Measurements from ENCODE around the gene CFAP54.
"Not testable (repeated sequence)": the region's sequence is repeated elsewhere in the genome, so short reads cannot be mapped to it uniquely, and the experiment has no call there.

The CFAP54 gene

DNA sequence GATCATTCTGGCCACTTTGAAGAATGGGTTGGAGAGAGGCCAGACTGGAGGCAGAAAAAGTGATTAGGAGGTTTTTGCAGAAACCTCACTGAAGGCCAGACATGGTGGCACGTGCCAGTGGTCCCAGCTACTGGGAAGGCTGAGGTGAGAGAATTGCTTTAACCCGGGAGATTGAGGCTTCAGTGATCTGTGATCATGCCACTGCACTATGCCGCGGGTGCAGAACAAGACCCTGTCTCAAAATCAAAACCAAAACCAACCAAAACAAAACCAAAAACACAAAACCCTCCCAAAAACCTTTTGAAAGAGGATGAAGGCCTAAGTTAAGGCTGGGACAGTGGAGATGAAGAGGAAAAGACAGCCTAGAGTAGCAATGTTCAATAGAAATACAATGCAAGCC is 15.2 kb upstream of the CFAP54 start:
- Histone ChIP-seq H3K4me1 (ENCODE audit: control insufficient read depth in 2 of 2, insufficient read depth in 2 of 2, low read length in 2 of 2) (no peaks in the 10 kb centered on the region), H3K27ac (ENCODE audit: low read depth in 2 of 2, low read length in 2 of 2) (no peak overlapping the region), H3K27me3 (ENCODE audit: control insufficient read depth in 2 of 2, insufficient read depth in 2 of 2, low read length in 2 of 2) (no peaks in the 10 kb centered on the region)

DNA sequence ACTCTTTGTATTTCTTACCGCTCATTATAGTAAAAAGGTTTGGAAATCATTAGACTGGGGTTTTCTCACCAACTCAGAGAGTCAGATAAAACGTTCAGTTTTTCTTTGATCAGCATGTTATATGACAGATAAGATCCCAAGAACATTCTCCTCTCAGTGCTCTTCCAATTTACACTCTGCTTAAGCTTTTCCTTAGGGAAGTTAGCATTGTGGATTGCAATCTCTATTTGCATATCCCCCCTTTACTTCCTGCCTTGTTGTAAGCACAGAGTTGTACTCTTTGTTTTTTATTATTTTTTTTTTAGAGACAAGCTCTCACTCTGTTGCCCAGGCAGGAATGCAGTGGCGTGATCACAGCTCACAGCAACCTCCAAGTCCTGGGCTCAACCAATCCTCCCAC is 11.4 kb upstream of the CFAP54 start:
- H3K4me3 ChIP-seq (ENCODE audit: low read length in 2 of 2): no peak overlapping the region

More for the DNA sequence above, 15.2 kb upstream of the CFAP54 start:
- Histone ChIP-seq H3K4me3 (ENCODE audit: low read length in 2 of 2) (no peak overlapping the region), H3K36me3 (ENCODE audit: control insufficient read depth in 2 of 2, insufficient read depth in 2 of 2, low read length in 2 of 2) (no peaks in the 10 kb centered on the region), H3K9ac (ENCODE audit: low read depth in 1 of 2, low read length in 2 of 2) (no peak overlapping the region), H3K9me3 (ENCODE audit: control insufficient read depth in 2 of 2, low read length in 2 of 2) (no peaks in the 10 kb centered on the region)

DNA sequence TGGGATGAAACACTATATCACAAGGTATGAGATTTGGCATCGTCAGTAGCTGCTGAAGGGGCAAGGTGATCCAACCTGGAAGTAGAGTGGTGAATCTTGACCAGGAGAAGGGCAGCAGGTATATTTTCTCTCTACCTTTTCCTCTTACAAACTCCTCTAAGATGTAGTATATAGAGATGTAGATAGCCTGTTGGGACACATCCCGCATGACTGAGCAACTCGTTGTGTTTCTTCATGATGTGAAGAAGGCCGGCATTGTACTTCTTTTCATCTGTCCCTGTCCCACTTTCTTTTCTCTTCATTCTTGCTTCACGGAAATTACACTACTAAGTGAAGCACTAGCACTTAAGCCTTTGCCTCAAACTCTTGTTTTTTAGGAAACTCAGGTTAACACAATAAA is 7.3 kb upstream of the CFAP54 start:
- H3K27me3 ChIP-seq (ENCODE audit: control insufficient read depth in 2 of 2, insufficient read depth in 2 of 2, low read length in 2 of 2): no peaks in the 10 kb centered on the region
- no peaks in the 10 kb centered on the region for H3K4me1 ChIP-seq (ENCODE audit: control insufficient read depth in 2 of 2, insufficient read depth in 2 of 2, low read length in 2 of 2)
- H3K4me3 ChIP-seq (ENCODE audit: low read length in 2 of 2): no peak overlapping the region
- no peak overlapping the region for H3K27ac ChIP-seq (ENCODE audit: low read depth in 2 of 2, low read length in 2 of 2)
- H3K36me3 ChIP-seq (ENCODE audit: control insufficient read depth in 2 of 2, insufficient read depth in 2 of 2, low read length in 2 of 2): no peaks in the 10 kb centered on the region
- H3K9me3 ChIP-seq (ENCODE audit: control insufficient read depth in 2 of 2, low read length in 2 of 2): no peaks in the 10 kb centered on the region
- H3K9ac ChIP-seq (ENCODE audit: low read depth in 1 of 2, low read length in 2 of 2): no peak overlapping the region

More for the DNA sequence above, 11.4 kb upstream of the CFAP54 start:
- Histone ChIP-seq H3K4me1 (ENCODE audit: control insufficient read depth in 2 of 2, insufficient read depth in 2 of 2, low read length in 2 of 2) (no peaks in the 10 kb centered on the region), H3K27ac (ENCODE audit: low read depth in 2 of 2, low read length in 2 of 2) (no peak overlapping the region), H3K36me3 (ENCODE audit: control insufficient read depth in 2 of 2, insufficient read depth in 2 of 2, low read length in 2 of 2) (no peaks in the 10 kb centered on the region), H3K9me3 (ENCODE audit: control insufficient read depth in 2 of 2, low read length in 2 of 2) (no peaks in the 10 kb centered on the region), H3K27me3 (ENCODE audit: control insufficient read depth in 2 of 2, insufficient read depth in 2 of 2, low read length in 2 of 2) (no peaks in the 10 kb centered on the region), H3K9ac (ENCODE audit: low read depth in 1 of 2, low read length in 2 of 2) (no peak overlapping the region)

GRCh38 chr12:96483116-96483515 is 6.3 kb upstream of the CFAP54 start:
- Histone ChIP-seq H3K4me3 (ENCODE audit: low read length in 2 of 2) (no peak overlapping the region), H3K36me3 (ENCODE audit: control insufficient read depth in 2 of 2, insufficient read depth in 2 of 2, low read length in 2 of 2) (no peaks in the 10 kb centered on the region), H3K27ac (ENCODE audit: low read depth in 2 of 2, low read length in 2 of 2) (no peak overlapping the region), H3K27me3 (ENCODE audit: control insufficient read depth in 2 of 2, insufficient read depth in 2 of 2, low read length in 2 of 2) (no peaks in the 10 kb centered on the region), H3K9ac (ENCODE audit: low read depth in 1 of 2, low read length in 2 of 2) (no peak overlapping the region), H3K4me1 (ENCODE audit: control insufficient read depth in 2 of 2, insufficient read depth in 2 of 2, low read length in 2 of 2) (no peaks in the 10 kb centered on the region), H3K9me3 (ENCODE audit: control insufficient read depth in 2 of 2, low read length in 2 of 2) (no peaks in the 10 kb centered on the region)

DNA sequence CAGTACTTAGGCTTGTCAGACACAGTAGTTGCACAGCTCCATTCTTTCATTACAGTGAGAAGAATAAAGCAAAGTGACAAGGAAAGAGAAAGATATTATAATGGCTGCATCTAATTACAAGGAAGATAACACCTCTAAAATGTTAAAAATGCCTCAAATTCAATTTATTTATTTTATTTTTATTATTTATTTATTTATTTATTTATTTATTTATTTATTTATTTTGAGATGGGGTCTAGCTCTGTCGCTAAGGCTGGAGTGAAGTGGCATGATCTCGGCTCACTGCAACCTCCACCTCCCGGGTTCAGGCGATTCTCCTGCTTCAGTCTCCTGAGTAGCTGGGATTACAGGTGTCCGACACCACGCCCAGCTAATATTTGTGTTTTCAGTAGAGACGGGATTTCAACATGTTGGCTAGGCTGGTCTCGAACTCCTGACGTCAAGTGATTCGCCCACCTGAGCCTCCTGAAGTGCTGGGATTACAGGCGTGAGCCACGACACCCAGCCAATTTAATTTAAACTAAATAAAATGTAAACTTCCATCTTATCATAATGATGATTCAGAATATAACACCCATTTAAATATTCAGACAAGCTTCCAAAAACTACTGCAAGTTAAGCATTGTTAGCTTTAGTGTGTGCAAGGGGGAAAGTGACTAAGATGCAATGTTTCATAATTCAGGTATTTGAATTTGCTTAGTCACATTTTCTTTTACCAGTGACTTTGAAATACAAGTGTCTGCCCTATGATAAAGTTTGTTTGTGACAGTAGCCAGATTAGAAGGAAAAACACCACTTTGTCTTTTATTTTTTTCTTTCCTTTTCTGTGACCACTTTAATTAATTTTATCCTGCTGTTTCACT is 2.4 kb upstream of the CFAP54 start:
- H3K27me3 ChIP-seq (ENCODE audit: control insufficient read depth in 2 of 2, insufficient read depth in 2 of 2, low read length in 2 of 2): peaks cover 0 to 2% of the 10 kb centered on the region in 2 donors
- no peak overlapping the region for H3K27ac ChIP-seq (ENCODE audit: low read depth in 2 of 2, low read length in 2 of 2)
- H3K4me3 ChIP-seq (ENCODE audit: low read length in 2 of 2): no peak overlapping the region
- H3K9ac ChIP-seq (ENCODE audit: low read depth in 1 of 2, low read length in 2 of 2): no peak overlapping the region
- no peaks in the 10 kb centered on the region for H3K9me3 ChIP-seq (ENCODE audit: control insufficient read depth in 2 of 2, low read length in 2 of 2)
- peaks cover 0 to 3% of the 10 kb centered on the region in 2 donors for H3K4me1 ChIP-seq (ENCODE audit: control insufficient read depth in 2 of 2, insufficient read depth in 2 of 2, low read length in 2 of 2)
- H3K36me3 ChIP-seq (ENCODE audit: control insufficient read depth in 2 of 2, insufficient read depth in 2 of 2, low read length in 2 of 2): no peaks in the 10 kb centered on the region

DNA sequence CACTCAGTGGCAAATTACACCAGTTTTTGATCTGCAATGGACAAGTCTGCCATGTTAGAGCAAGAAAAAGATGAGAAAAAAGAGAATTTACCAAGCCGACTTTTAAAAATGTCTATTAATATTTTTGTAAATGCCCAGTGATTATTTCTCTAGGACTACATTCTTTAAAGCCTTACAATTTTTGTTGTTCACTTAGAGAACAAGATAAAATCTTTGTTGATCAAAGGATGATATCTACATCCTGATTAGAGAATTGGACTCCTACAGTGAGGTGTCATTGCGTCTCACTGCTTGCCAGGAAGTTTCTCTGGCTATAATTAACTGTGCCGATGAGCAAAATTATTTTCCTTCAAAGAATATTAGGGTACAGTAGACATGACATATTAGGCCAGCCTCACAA is 1.7 kb upstream of the CFAP54 start:
- Histone ChIP-seq H3K4me3 (ENCODE audit: low read length in 2 of 2) (no peak overlapping the region), H3K4me1 (ENCODE audit: control insufficient read depth in 2 of 2, insufficient read depth in 2 of 2, low read length in 2 of 2) (peaks cover 0 to 3% of the 10 kb centered on the region in 2 donors), H3K36me3 (ENCODE audit: control insufficient read depth in 2 of 2, insufficient read depth in 2 of 2, low read length in 2 of 2) (no peaks in the 10 kb centered on the region), H3K9me3 (ENCODE audit: control insufficient read depth in 2 of 2, low read length in 2 of 2) (no peaks in the 10 kb centered on the region), H3K9ac (ENCODE audit: low read depth in 1 of 2, low read length in 2 of 2) (no peak overlapping the region), H3K27ac (ENCODE audit: low read depth in 2 of 2, low read length in 2 of 2) (no peak overlapping the region), H3K27me3 (ENCODE audit: control insufficient read depth in 2 of 2, insufficient read depth in 2 of 2, low read length in 2 of 2) (peaks cover 0 to 2% of the 10 kb centered on the region in 2 donors)

GRCh38 chr12:96493106-96493505 is 3.7 kb downstream of the CFAP54 start:
- no peaks in the 10 kb centered on the region for H3K9me3 ChIP-seq (ENCODE audit: control insufficient read depth in 2 of 2, low read length in 2 of 2)
- H3K4me3 ChIP-seq (ENCODE audit: low read length in 2 of 2): no peak overlapping the region
- no peak overlapping the region for H3K9ac ChIP-seq (ENCODE audit: low read depth in 1 of 2, low read length in 2 of 2)
- peaks cover 0 to 3% of the 10 kb centered on the region in 2 donors for H3K4me1 ChIP-seq (ENCODE audit: control insufficient read depth in 2 of 2, insufficient read depth in 2 of 2, low read length in 2 of 2)
- H3K27ac ChIP-seq (ENCODE audit: low read depth in 2 of 2, low read length in 2 of 2): no peak overlapping the region
- H3K36me3 ChIP-seq (ENCODE audit: control insufficient read depth in 2 of 2, insufficient read depth in 2 of 2, low read length in 2 of 2): no peaks in the 10 kb centered on the region
- H3K27me3 ChIP-seq (ENCODE audit: control insufficient read depth in 2 of 2, insufficient read depth in 2 of 2, low read length in 2 of 2): peaks cover 0 to 2% of the 10 kb centered on the region in 2 donors

DNA sequence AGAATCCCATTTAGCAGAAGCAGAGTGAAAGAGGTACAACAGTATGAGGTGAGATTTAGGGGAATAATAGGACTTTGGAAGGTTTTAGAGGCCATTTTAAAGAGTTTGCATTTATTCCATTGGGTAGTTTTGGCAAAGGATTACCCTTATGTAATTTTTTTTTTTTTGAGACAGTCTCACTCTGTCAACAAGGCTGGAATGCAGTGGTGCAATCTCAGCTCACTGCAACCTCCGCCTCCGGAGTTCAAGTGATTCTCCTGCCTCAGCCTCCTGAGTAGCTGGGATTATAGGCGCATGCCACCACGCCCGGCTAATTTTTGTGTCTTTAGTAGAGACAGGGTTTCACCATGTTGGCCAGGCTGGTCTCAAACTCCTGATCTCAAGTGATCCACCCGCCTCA is 4.8 kb downstream of the CFAP54 start:
- not testable (repeated sequence) for H3K36me3 ChIP-seq (ENCODE audit: control insufficient read depth in 2 of 2, insufficient read depth in 2 of 2, low read length in 2 of 2); H3K4me3 ChIP-seq (ENCODE audit: low read length in 2 of 2); H3K9ac ChIP-seq (ENCODE audit: low read depth in 1 of 2, low read length in 2 of 2); H3K27ac ChIP-seq (ENCODE audit: low read depth in 2 of 2, low read length in 2 of 2); H3K4me1 ChIP-seq (ENCODE audit: control insufficient read depth in 2 of 2, insufficient read depth in 2 of 2, low read length in 2 of 2); H3K9me3 ChIP-seq (ENCODE audit: control insufficient read depth in 2 of 2, low read length in 2 of 2); H3K27me3 ChIP-seq (ENCODE audit: control insufficient read depth in 2 of 2, insufficient read depth in 2 of 2, low read length in 2 of 2)

- Histone ChIP-seq H3K4me3 (ENCODE audit: low read length in 2 of 2) (no peak overlapping the region), H3K27me3 (ENCODE audit: control insufficient read depth in 2 of 2, insufficient read depth in 2 of 2, low read length in 2 of 2) (no peaks in the 10 kb centered on the region), H3K27ac (ENCODE audit: low read depth in 2 of 2, low read length in 2 of 2) (no peak overlapping the region), H3K9ac (ENCODE audit: low read depth in 1 of 2, low read length in 2 of 2) (no peak overlapping the region), H3K36me3 (ENCODE audit: control insufficient read depth in 2 of 2, insufficient read depth in 2 of 2, low read length in 2 of 2) (no peaks in the 10 kb centered on the region), H3K4me1 (ENCODE audit: control insufficient read depth in 2 of 2, insufficient read depth in 2 of 2, low read length in 2 of 2) (no peaks in the 10 kb centered on the region), H3K9me3 (ENCODE audit: control insufficient read depth in 2 of 2, low read length in 2 of 2) (no peaks in the 10 kb centered on the region)
These were observed 5.8 kb downstream of the CFAP54 start for GRCh38 chr12:96495155-96495554.

DNA sequence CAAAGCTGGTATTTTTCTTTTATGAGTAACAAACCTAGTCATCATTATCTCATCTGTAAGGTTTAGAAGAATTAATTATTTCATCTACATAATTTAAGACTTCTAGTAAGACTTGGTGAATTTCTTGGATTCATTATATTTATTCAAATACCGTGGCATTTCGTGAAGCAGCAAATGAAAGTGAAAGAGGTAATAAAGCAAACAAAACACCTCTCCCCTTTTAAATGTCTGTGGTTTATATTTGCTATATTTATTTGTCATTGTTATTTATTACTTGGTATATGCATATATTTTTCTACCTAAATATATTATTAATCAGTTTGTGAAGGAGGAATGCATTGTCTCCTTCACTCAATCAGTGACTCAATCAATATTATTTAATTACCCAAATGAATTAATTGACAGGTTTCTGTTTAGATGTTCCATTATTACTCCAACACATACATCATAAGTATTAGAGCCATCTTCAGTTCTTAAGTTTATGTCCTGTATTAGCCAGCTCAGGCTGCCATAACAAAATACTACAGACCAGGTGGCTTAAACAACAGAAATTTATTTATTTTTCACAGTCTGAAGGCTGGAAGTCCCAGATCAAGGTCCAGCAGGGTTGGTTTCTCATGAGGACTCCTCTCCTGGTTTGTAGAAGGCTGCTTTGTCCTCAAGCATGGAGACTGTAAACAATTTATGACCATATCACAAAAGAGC is 6.6 kb downstream of the CFAP54 start:
- no peaks in the 10 kb centered on the region for H3K36me3 ChIP-seq (ENCODE audit: control insufficient read depth in 2 of 2, insufficient read depth in 2 of 2, low read length in 2 of 2)
- H3K9ac ChIP-seq (ENCODE audit: low read depth in 1 of 2, low read length in 2 of 2): no peak overlapping the region
- no peaks in the 10 kb centered on the region for H3K9me3 ChIP-seq (ENCODE audit: control insufficient read depth in 2 of 2, low read length in 2 of 2)
- H3K27me3 ChIP-seq (ENCODE audit: control insufficient read depth in 2 of 2, insufficient read depth in 2 of 2, low read length in 2 of 2): no peaks in the 10 kb centered on the region
- H3K4me1 ChIP-seq (ENCODE audit: control insufficient read depth in 2 of 2, insufficient read depth in 2 of 2, low read length in 2 of 2): no peaks in the 10 kb centered on the region
- H3K27ac ChIP-seq (ENCODE audit: low read depth in 2 of 2, low read length in 2 of 2): no peak overlapping the region
- no peak overlapping the region for H3K4me3 ChIP-seq (ENCODE audit: low read length in 2 of 2)

All from mucosa of rectum (tissue), 2 donors.